Ramos (cell line): ENCODE results near the gene OR7A10.

ENCODE experiments used
- in situ Hi-C: fragments of 300-500 bp; cut with MboI; formaldehyde crosslinking; loops from one replicate; pipeline ENCODE4 v1.14.3; 2022; ENCODE audit warnings: low sequenced_read_pairs; ENCODE audit not compliant: unreplicated experiment

The OR7A10 gene

DNA sequence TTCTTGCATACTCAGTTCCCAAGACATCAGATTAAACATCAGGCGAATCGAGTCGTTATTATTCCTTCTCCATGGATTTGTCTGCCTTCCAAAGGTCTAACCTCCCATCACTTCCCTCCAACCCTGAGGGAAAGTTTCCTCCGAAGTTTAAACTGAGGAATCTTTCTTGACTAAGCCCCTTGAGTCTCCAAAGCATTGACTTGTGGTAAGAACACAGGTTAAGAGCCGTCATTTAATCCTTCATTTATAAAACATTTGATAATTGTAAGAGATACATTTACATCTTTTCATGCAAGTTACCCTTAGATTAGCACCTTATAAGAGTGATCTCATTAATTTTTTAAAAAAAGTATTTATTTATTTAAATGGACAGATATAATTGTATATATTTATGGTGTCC lies at the start of gene OR7A10:
Gene OR7A10, minus strand, starts transcription at position 101 of the 400 bp plus-strand sequence. CDS start 7,045 bp downstream, outside the sequence.
- in situ Hi-C loops, result no loop called here

GRCh38 chr19:14890643-14891379 lies 42.1 kb upstream of the OR7A10 start:
- in situ Hi-C loops, result no loop called here

DNA sequence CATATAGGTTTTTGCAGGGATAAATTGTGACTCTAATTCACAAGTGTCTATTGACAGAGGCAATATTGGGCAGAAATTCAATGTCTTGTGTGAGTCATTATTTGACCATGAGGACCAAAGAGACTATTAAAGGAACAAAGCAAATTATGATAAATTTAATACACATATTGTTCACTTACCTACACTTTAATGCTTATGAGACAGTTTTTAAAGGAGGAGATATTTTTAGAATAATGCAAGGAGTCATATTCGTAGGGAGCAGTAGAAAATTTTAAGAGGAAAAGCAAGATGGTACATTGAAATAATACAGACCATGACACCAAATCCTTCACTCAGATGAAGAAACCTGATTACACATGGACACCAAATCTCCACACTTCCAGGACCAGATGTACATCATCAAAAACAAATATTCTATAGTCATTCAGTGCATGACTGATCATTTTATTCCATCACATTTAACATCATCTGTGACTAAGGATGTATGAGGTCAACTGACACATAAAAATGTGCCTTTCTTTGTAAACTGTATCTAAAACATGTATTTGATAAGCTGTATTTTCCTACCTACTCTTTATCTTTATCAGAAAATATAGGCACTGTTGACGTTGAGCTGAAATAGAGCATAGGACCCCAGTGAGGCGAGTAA lies 41.4 kb upstream of the OR7A10 start:
- in situ Hi-C loops, result no loop called here

GRCh38 chr19:14886032-14886431 lies 37.3 kb upstream of the OR7A10 start, which contains the start of gene OR7A17:
Gene OR7A17, minus strand, starts transcription at chr19:14886132. Its CDS starts 4,777 bp downstream, at chr19:14881355.
- in situ Hi-C loops, result no loop called here

DNA sequence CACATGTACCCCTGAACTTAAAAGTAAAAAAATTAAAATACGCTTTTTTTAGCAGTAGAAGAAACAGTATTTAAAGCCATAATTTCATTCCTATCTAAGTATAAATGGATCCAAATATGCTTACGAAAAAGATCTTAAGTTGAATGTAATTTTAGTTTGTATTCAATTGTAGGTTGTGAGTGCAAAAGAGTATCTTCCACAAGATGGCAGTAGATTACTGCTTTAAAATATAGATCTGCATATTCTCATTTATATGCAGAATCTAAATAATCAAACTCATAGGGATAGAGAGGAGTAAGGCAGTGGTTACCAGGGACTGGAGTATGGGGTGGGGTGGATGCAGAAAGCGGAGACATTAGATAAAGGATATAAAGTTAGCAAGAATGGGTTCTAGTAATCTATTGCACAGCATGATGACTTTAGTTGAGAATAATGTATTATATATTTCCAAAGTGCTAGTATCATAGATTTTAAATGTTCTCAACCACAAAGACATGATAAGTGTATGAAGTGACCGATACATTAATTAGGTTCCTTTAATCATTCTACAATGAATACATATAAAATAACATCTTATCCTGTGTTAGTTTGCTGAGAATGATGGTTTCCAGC lies 23.0 kb upstream of the OR7A10 start:
- in situ Hi-C loops, result no loop called here

GRCh38 chr19:14868497-14868896 lies 19.8 kb upstream of the OR7A10 start:
- in situ Hi-C loops, result no loop called here

GRCh38 chr19:14843578-14843977 lies 5.1 kb downstream of the OR7A10 start:
- in situ Hi-C loops, result no loop called here

GRCh38 chr19:14843169-14843568 lies 5.6 kb downstream of the OR7A10 start:
- in situ Hi-C loops, result no loop called here

GRCh38 chr19:14840206-14840605 lies 8.5 kb downstream of the OR7A10 start:
- in situ Hi-C loops, result no loop called here

DNA sequence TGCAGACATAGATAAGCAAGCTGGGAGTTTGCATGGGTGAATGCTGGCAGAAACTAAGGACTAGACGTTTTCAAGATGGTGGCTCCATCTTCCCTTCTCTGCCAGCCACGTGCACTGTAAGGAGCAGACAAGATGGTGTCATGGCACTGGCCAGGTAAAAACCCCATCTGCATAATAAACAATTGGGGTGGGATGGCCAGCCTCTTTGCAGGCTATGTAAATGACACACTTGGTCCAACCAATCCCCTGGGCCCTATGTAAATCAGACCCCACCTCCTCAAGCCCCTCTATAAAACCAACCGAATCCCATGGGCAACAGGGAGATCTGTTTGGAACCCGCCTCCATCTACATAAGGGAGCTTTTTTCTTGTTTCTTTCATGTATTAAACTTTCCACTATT lies 11.3 kb downstream of the OR7A10 start:
- in situ Hi-C loops, result no loop called here

- in situ Hi-C loops, result no loop called here
Measured at GRCh38 chr19:14835011-14835410, 13.7 kb downstream of the OR7A10 start, which contains the start of the genes OR7A5 and OR7C1. Gene OR7A5, minus strand, starts transcription at chr19:14835185. Its CDS starts 6,944 bp downstream, at chr19:14828241. Gene OR7C1, minus strand, starts transcription at chr19:14835185. Its CDS starts 35,049 bp downstream, at chr19:14800136.

GRCh38 chr19:14830702-14831101 lies 18.0 kb downstream of the OR7A10 start:
- in situ Hi-C loops, result no loop called here

DNA sequence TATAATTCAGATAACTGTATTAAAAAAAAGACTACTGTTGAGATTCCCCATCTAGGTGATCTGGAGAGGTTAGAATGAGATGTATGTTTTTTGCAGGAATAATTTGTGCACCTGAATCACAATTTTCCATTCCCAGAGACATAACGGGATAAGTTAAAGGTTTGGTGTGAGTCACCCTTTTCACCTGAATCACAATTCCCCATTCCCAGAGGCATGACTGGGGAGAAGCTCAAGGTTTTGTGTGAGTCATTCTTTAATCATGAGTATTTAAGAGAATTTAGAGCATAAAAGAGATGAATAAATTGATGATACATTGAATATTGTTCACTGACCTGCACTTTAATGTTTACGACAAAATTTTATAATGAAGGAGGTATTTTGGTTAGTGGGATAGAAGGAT lies 22.7 kb downstream of the OR7A10 start:
- in situ Hi-C loops, result no loop called here

DNA sequence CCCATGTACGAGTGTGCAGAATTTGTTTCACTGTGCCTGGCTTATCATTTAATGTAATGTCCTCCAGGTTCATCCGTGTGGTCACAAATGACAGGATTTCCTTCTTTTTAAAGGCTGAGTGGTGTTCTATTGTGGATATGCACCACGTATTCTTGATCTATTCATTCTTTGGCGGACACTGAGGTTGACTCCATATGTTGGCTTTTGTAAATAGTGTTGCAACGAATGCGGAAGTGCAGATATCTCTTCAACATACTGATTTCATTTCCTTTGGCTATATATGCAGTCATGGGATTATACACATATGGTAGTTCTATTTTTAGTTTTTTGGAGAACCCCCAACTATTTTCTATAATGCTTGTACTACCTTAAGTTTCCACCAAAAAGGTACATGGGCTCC lies 26.8 kb downstream of the OR7A10 start:
- in situ Hi-C loops, result no loop called here

- in situ Hi-C loops, result no loop called here
Measured at GRCh38 chr19:14818588-14818987, 30.1 kb downstream of the OR7A10 start.

GRCh38 chr19:14817052-14817451 lies 31.7 kb downstream of the OR7A10 start:
- in situ Hi-C loops, result no loop called here

DNA sequence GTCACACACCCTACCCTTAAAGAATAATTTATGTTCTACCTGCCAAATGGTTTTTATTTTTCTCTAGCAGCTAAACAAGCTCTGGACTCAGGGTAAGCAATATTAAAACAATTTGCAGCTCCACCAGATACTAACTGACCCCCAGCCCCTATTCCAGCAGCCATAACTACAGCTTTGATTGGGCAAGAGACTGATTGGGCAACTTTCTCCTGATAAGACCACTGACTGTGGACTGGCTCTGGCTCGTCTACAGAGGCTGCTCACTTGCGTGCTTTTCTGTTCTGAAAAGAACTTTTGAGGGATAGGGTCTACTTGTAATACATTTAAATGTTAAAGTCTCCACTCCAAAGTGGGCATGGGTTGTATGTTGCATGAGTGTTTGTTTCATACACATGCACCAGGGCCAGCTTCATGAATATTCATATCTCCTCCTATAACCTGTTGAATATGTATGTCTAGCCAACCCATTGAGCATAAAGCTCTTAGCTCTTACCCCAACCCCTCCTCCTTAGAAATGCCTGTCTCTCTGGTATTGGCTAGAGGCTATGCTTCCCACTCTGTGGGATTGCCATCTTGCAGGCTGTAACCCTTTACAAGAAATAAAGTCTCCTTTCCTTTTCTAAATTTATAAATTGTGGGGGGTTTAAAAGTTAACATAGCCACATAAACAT lies 33.6 kb downstream of the OR7A10 start:
- in situ Hi-C loops, result no loop called here

GRCh38 chr19:14809272-14810057 lies 39.3 kb downstream of the OR7A10 start:
- in situ Hi-C loops, result no loop called here

- in situ Hi-C loops, result no loop called here
Measured at GRCh38 chr19:14804765-14805164, 44.0 kb downstream of the OR7A10 start.

DNA sequence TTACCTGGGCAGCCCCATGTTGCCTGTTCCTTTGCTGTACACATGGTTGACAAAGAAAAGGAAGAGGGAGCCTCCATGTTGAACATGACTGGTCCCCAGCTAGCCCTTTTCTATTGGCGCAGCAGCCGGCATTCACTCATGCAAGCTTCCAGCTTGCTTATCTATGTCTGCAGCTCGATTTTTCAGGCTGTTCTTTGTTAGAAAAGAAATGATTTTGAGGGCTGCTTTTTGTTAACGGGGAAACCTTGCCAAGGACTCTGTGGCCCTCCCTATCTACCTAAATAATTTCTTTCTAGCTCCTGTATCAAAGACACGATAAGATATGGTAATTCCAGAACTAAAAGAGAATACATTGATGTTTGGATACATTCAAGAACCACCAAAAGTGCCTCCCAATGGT lies 50.0 kb downstream of the OR7A10 start:
- in situ Hi-C loops, result no loop called here
